AG04449 (cell line): ENCODE data around the gene MVK.

Experiments
- CTCF ChIA-PET: fragments of 350-600 bp; formaldehyde crosslinking; extraction: SDS; loops from one replicate; lab custom pipeline; 2021; ENCODE audit warnings: antibody characterized with exemption; lab: Yijun Ruan, JAX
- POLR2A ChIA-PET: fragments of 400-600, 350-600 bp; formaldehyde crosslinking; extraction: SDS; loops from one replicate; lab custom pipeline; 2020; ENCODE audit warnings: antibody characterized with exemption, inconsistent platforms; lab: Yijun Ruan, JAX
- DNase-seq: peaks from one replicate; pipeline ENCODE4 v3.0.0-alpha.2; 2010; ENCODE audit warnings: low read depth, low spot score
- H3K4me3 ChIP-seq: 2 replicates; pipeline ENCODE4 v1.5.1; 2011; ENCODE audit warnings: low read depth, mild to moderate bottlenecking, control low read depth, low read length
- CTCF ChIP-seq: IDR thresholded peaks from one replicate; pipeline ENCODE4 v1.5.1; 2011; ENCODE audit warnings: mild to moderate bottlenecking, moderate library complexity, low read length, control low read depth, inconsistent platforms; ENCODE audit not compliant: insufficient read depth; ENCODE audit errors: missing control alignments

Gene MVK

GRCh38 chr12:109580684-109581333 lies 7.2 kb downstream of the MVK start:
- DNase-seq: no peak
- H3K4me3 ChIP-seq: no peak overlapping the region
- TF ChIP-seq CTCF: no peak
- ChIA-PET CTCF (interaction anchor here (0.5 to 2.3 kb wide), 2 partner anchors 17 to 219 kb away, joined by 4 to 10 read pairs; no protein-coding TSS in a partner anchor), POLR2A (no interaction called here)

- DNase-seq: no peak
- ChIA-PET CTCF (interaction anchor here (1.1 to 2.3 kb wide), 2 partner anchors 16 to 18 kb away, joined by 3 to 10 read pairs; no protein-coding TSS in a partner anchor), POLR2A (no interaction called here)
- TF ChIP-seq CTCF: no peak
- H3K4me3 ChIP-seq: no peak overlapping the region
Measured at GRCh38 chr12:109581334-109581691, 7.7 kb downstream of the MVK start.

- ChIA-PET POLR2A (no interaction called here), CTCF (interaction anchor here (0.7 to 2.3 kb wide), 3 partner anchors 16 to 194 kb away, joined by 3 to 10 read pairs (median 3); no protein-coding TSS in a partner anchor)
- no peak for TF ChIP-seq CTCF
- no peak for DNase-seq
- no peak overlapping the region for H3K4me3 ChIP-seq
Measured at GRCh38 chr12:109581856-109582255, 8.3 kb downstream of the MVK start.

- CTCF ChIA-PET: interaction anchor here (1.5 to 2.3 kb wide), 2 partner anchors 15 kb away, joined by 10 to 11 read pairs; no protein-coding TSS in a partner anchor
- POLR2A ChIA-PET: no interaction called here
- H3K4me3 ChIP-seq: no peak overlapping the region
- TF ChIP-seq CTCF: no peak
- DNase-seq: no peak
Measured at GRCh38 chr12:109582636-109583035, 9.0 kb downstream of the MVK start.

GRCh38 chr12:109583733-109584132 lies 10.1 kb downstream of the MVK start:
- DNase-seq: no peak
- H3K4me3 ChIP-seq: no peak overlapping the region
- ChIA-PET POLR2A (no interaction called here), CTCF (interaction anchor here (1.5 to 3.3 kb wide), 2 partner anchors 11 to 13 kb away, joined by 10 to 11 read pairs; no protein-coding TSS in a partner anchor)
- no peak for TF ChIP-seq CTCF
